ENCODE results near the gene NALCN.

DNA sequence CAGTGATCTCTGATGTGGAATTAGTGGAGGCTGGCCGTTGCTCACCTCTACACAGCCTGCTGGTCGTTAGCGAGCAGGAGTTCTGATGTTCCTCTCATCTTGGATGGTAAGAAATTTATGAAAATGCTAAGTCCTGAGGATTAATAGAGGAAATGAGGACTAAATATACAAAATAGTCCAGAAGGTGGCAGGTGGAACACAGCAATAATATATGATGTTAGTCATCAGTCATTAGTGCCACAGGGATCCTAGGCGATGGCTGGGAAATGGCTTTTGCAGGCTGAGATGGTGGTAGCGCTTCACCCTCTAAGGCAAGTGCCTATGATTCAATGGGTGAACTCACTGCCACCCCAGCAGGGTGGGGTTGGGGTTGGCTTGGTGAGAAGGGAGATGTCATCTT is 403.1 kb downstream of the NALCN start:
- TF ChIP-seq CTCF (IDR thresholded peaks at IDR 0.05), result no peak
- no peak for TF ChIP-seq EZH2 (IDR thresholded peaks at IDR 0.05; ENCODE audit: borderline replicate concordance, insufficient read depth, low read depth, low read length, poor library complexity, severe bottlenecking)

All from B cell (primary cell).